DMS79 (cell line): ENCODE data around the gene TRMU.
"Not testable (repeated sequence)": the region's sequence is repeated elsewhere in the genome, so short reads cannot be mapped to it uniquely, and the experiment has no call there.

Source experiments
- DNase-seq: peaks from one replicate; lab custom pipeline; 2025; lab: John Stamatoyannopoulos, UW

The TRMU gene

GRCh38 chr22:46300491-46300890 lies 35.0 kb upstream of the TRMU start:
- DNase-seq: no peak

GRCh38 chr22:46303347-46303965 lies 32.1 kb upstream of the TRMU start:
- DNase-seq: no peak

GRCh38 chr22:46308283-46308988 lies 27.1 kb upstream of the TRMU start:
- no peak for DNase-seq

GRCh38 chr22:46309526-46310085 lies 25.9 kb upstream of the TRMU start:
- no peak for DNase-seq

- no peak for DNase-seq
Observed at GRCh38 chr22:46312056-46312455, 23.5 kb upstream of the TRMU start.

- DNase-seq: not testable (repeated sequence)
Observed at GRCh38 chr22:46312848-46313247, 22.7 kb upstream of the TRMU start.

- DNase-seq: no peak
Observed at GRCh38 chr22:46315976-46316375, 19.5 kb upstream of the TRMU start.

GRCh38 chr22:46317646-46318045 lies 17.9 kb upstream of the TRMU start:
- no peak for DNase-seq

GRCh38 chr22:46318576-46318975 lies 16.9 kb upstream of the TRMU start:
- no peak for DNase-seq

- DNase-seq: no peak
Observed at GRCh38 chr22:46319319-46319718, 16.2 kb upstream of the TRMU start.

GRCh38 chr22:46320166-46320710 lies 15.3 kb upstream of the TRMU start:
- DNase-seq: no peak

GRCh38 chr22:46320716-46321386 lies 14.7 kb upstream of the TRMU start:
- no peak for DNase-seq

GRCh38 chr22:46322711-46323110 lies 12.8 kb upstream of the TRMU start:
- DNase-seq: no peak

- no peak for DNase-seq
Observed at GRCh38 chr22:46323162-46323561, 12.4 kb upstream of the TRMU start.

GRCh38 chr22:46326066-46326680 lies 9.3 kb upstream of the TRMU start:
- DNase-seq: no peak

GRCh38 chr22:46327691-46328465 lies 7.6 kb upstream of the TRMU start:
- no peak for DNase-seq

GRCh38 chr22:46328797-46329196 lies 6.7 kb upstream of the TRMU start:
- no peak for DNase-seq

- no peak for DNase-seq
Observed at GRCh38 chr22:46329616-46330015, 5.9 kb upstream of the TRMU start.

GRCh38 chr22:46330426-46330825 lies 5.1 kb upstream of the TRMU start:
- DNase-seq: no peak

- no peak for DNase-seq
Observed at GRCh38 chr22:46331496-46331895, 4.0 kb upstream of the TRMU start.
